H1 (cell line): Measurements from ENCODE around the gene HYAL1. TPM values are rescaled to one million over a fixed set of nuclear protein-coding genes. Genes with fewer than 3 reads are reported as not detected.

ENCODE experiments used
- CTCF ChIA-PET: fragments of 300-600 bp; sonication (Branson Sonifier 250); formaldehyde crosslinking; loops from one replicate; lab custom pipeline; 2021; ENCODE audit not compliant: partially characterized antibody; lab: Charles Lee
- POLR2A ChIA-PET: fragments of 300-600 bp; sonication (Branson Sonifier 250); formaldehyde crosslinking; loops from one replicate; lab custom pipeline; 2021; ENCODE audit warnings: inconsistent platforms; ENCODE audit not compliant: partially characterized antibody; lab: Charles Lee
- DNase-seq, 2 experiments: peaks; one replicate each; pipeline versions ENCODE4 v3.0.0 to v3.0.0-alpha.2; 2010 to 2022; ENCODE audit warnings: low spot score in 2 of 2, low read depth in 1 of 2, mixed read lengths in 1 of 2
- FAIRE-seq: peaks from 2 replicates; lab custom pipeline; 2011; peaks lifted over from hg19 to GRCh38; lab: Jason Lieb, UNC
- H2AFZ ChIP-seq: 2 replicates; pipeline ENCODE4 v1.8.1; 2012; ENCODE audit warnings: low read length, inconsistent platforms
- H2AK5ac ChIP-seq: 2 replicates; pipeline ENCODE4 v1.6.1; 2013; ENCODE audit warnings: low read depth, low read length
- H2BK120ac ChIP-seq: replicated peaks from 2 replicates; pipeline ENCODE3; 2013; ENCODE audit warnings: low read depth, low read length, inconsistent platforms
- H2BK12ac ChIP-seq: 2 replicates; pipeline ENCODE4 v1.6.1; 2013; ENCODE audit warnings: low read depth, low read length
- H2BK15ac ChIP-seq: 2 replicates; pipeline ENCODE4 v1.6.1; 2013; ENCODE audit warnings: low read length
- H2BK20ac ChIP-seq: 2 replicates; pipeline ENCODE4 v1.6.1; 2013; ENCODE audit warnings: low read length
- H2BK5ac ChIP-seq: 2 replicates; pipeline ENCODE4 v1.6.1; 2013; ENCODE audit warnings: low read depth, low read length
- H3K14ac ChIP-seq: 2 replicates; pipeline ENCODE4 v1.6.1; 2013; ENCODE audit warnings: inconsistent platforms; ENCODE audit not compliant: insufficient read length
- H3K18ac ChIP-seq: 2 replicates; pipeline ENCODE4 v1.6.1; 2013; ENCODE audit warnings: low read length; ENCODE audit errors: extremely low read depth
- H3K23ac ChIP-seq: 2 replicates; pipeline ENCODE4 v1.6.1; 2013; ENCODE audit warnings: inconsistent platforms; ENCODE audit not compliant: insufficient read length
- H3K23me2 ChIP-seq: 2 replicates; pipeline ENCODE4 v1.6.1; 2013; ENCODE audit warnings: low read depth, low read length
- H3K27ac ChIP-seq: 2 replicates; pipeline ENCODE4 v1.6.1; 2011; ENCODE audit warnings: low read depth, low read length, inconsistent platforms
- H3K27me3 ChIP-seq, 4 experiments: replicated peaks in 1 of 4; 1 replicate in 1 of 4; 2 replicates in 3 of 4; pipeline versions ENCODE4 v1.6.1 to v1.8.1; 2011 to 2013; ENCODE audit warnings: low read length in 3 of 4, mild to moderate bottlenecking in 3 of 4, inconsistent platforms in 2 of 4, mixed read lengths in 2 of 4, moderate library complexity in 1 of 4; ENCODE audit not compliant: control insufficient read depth in 3 of 4, insufficient read depth in 3 of 4; ENCODE audit errors: extremely low read depth in 1 of 4
- H3K36me3 ChIP-seq, 4 experiments: 2 replicates each; pipeline versions ENCODE4 v1.6.1 to v1.8.1; 2011 to 2013; ENCODE audit warnings: mild to moderate bottlenecking in 4 of 4, low read length in 3 of 4, moderate library complexity in 2 of 4, control low read depth in 1 of 4, inconsistent platforms in 1 of 4; ENCODE audit not compliant: insufficient read depth in 4 of 4, control insufficient read depth in 2 of 4
- H3K4ac ChIP-seq: replicated peaks from 2 replicates; pipeline ENCODE3; 2013; ENCODE audit warnings: low read length, low read depth, mixed read lengths, inconsistent platforms; ENCODE audit not compliant: insufficient read length
- H3K4me1 ChIP-seq, 4 experiments: replicated peaks in 1 of 4; 1 replicate in 1 of 4; 2 replicates in 3 of 4; pipeline versions ENCODE4 v1.6.1 to v1.8.1; 2011 to 2013; ENCODE audit warnings: low read length in 3 of 4, inconsistent platforms in 2 of 4, mixed read lengths in 1 of 4; ENCODE audit not compliant: insufficient read depth in 4 of 4, control insufficient read depth in 3 of 4
- H3K4me2 ChIP-seq, 2 experiments: 2 replicates each; pipeline versions ENCODE4 v1.6.1 to v1.8.1; 2011 to 2013; ENCODE audit warnings: low read depth in 2 of 2, low read length in 2 of 2, control low read depth in 1 of 2, inconsistent platforms in 1 of 2, mild to moderate bottlenecking in 1 of 2; ENCODE audit not compliant: insufficient read depth in 1 of 2
- H3K4me3 ChIP-seq, 4 experiments: fragments of 200-600, 300-600 bp in 1 of 4; sonication (generic), shearing (Covaris generic), sonication (Bioruptor Twin) in 1 of 4; 2 replicates each; pipeline versions ENCODE4 v1.5.1 to v1.8.1; 2011 to 2016; ENCODE audit warnings: low read length in 4 of 4, low read depth in 3 of 4, control low read depth in 2 of 4, inconsistent platforms in 2 of 4, mild to moderate bottlenecking in 2 of 4, mixed read lengths in 1 of 4, moderate library complexity in 1 of 4; ENCODE audit not compliant: insufficient read depth in 2 of 4; ENCODE audit errors: extremely low read depth in 1 of 4
- H3K56ac ChIP-seq: replicated peaks from 2 replicates; pipeline ENCODE3; 2013; ENCODE audit warnings: low read depth, mild to moderate bottlenecking, mixed read lengths, low read length, inconsistent platforms; ENCODE audit not compliant: insufficient read length
- H3K79me1 ChIP-seq: 2 replicates; pipeline ENCODE4 v1.6.1; 2013; ENCODE audit warnings: low read depth, low read length, control low read depth
- H3K79me2 ChIP-seq, 2 experiments: 2 replicates each; pipeline versions ENCODE4 v1.6.1 to v1.8.1; 2012 to 2013; ENCODE audit warnings: low read length in 2 of 2, mild to moderate bottlenecking in 2 of 2, inconsistent platforms in 1 of 2; ENCODE audit not compliant: insufficient read depth in 2 of 2, control insufficient read depth in 1 of 2
- H3K9ac ChIP-seq, 4 experiments: replicated peaks in 1 of 4; 1 replicate in 1 of 4; 2 replicates in 3 of 4; pipeline versions ENCODE4 v1.6.1 to v1.8.1; 2011 to 2013; ENCODE audit warnings: low read depth in 3 of 4, low read length in 3 of 4, control low read depth in 2 of 4, mild to moderate bottlenecking in 2 of 4, moderate library complexity in 2 of 4, inconsistent platforms in 1 of 4; ENCODE audit errors: extremely low read depth in 1 of 4
- H3K9me3 ChIP-seq, 2 experiments: 2 replicates each; pipeline versions ENCODE4 v1.6.1 to v1.8.1; 2012 to 2013; ENCODE audit warnings: mild to moderate bottlenecking in 2 of 2, moderate library complexity in 2 of 2, control low read depth in 1 of 2, inconsistent platforms in 1 of 2, low read depth in 1 of 2, low read length in 1 of 2, mixed read lengths in 1 of 2; ENCODE audit not compliant: insufficient read depth in 2 of 2
- H4K20me1 ChIP-seq, 2 experiments: replicated peaks in 1 of 2; 2 replicates each; pipeline versions ENCODE3 to v1.8.1; 2011 to 2013; ENCODE audit warnings: inconsistent platforms in 2 of 2, low read length in 2 of 2, mild to moderate bottlenecking in 1 of 2; ENCODE audit not compliant: insufficient read depth in 2 of 2, control insufficient read depth in 1 of 2
- H4K5ac ChIP-seq: 2 replicates; pipeline ENCODE4 v1.6.1; 2013; ENCODE audit warnings: low read length, low read depth, mixed read lengths, inconsistent platforms; ENCODE audit not compliant: insufficient read length
- H4K8ac ChIP-seq: 2 replicates; pipeline ENCODE4 v1.8.0; 2013; ENCODE audit warnings: mild to moderate bottlenecking, moderate library complexity, low read length, inconsistent platforms; ENCODE audit not compliant: insufficient read depth; ENCODE audit errors: extremely low read depth
- H4K91ac ChIP-seq: replicated peaks from 2 replicates; pipeline ENCODE3; 2013; ENCODE audit warnings: low read length, mixed read lengths, inconsistent platforms; ENCODE audit not compliant: insufficient read length
- CHD2 ChIP-seq: IDR thresholded peaks from 2 replicates; pipeline ENCODE4 v1.6.1; 2012; ENCODE audit warnings: low read length, improper control_type of control experiment
- GABPA ChIP-seq: IDR thresholded peaks from 2 replicates; pipeline ENCODE4 v1.6.1; 2011; ENCODE audit warnings: mild to moderate bottlenecking, low read length, moderate library complexity, borderline replicate concordance; ENCODE audit not compliant: insufficient read depth
- SRF ChIP-seq: IDR thresholded peaks from 2 replicates; pipeline ENCODE4 v1.6.1; 2011; ENCODE audit warnings: mild to moderate bottlenecking, low read depth, low read length, moderate library complexity
- WGBS, 2 experiments: shearing (Covaris generic) in 1 of 2; methylation state at CpG; one replicate each; pipeline versions ENCODE4 v1.1.6 to v1.1.7; 2013 to 2015; ENCODE audit warnings: low lambda C conversion rate in 2 of 2, mixed read lengths in 2 of 2, inconsistent platforms in 1 of 2, low coverage in 1 of 2, missing lambda C conversion rate in 1 of 2; ENCODE audit not compliant: insufficient replicate concordance in 2 of 2, insufficient coverage in 1 of 2, insufficient read length in 1 of 2; ENCODE audit errors: extremely low coverage in 1 of 2, missing lambda C conversion rate in 1 of 2; 5-methylcytosine and 5-hydroxymethylcytosine counted together
- polyA plus RNA-seq, 7 experiments: library from polyadenylated mRNA; depleted of rRNA in 3 of 7; stranded (reverse) in 5 of 7; unstranded in 2 of 7; fragments of >200 nt in 5 of 7; fragments of 200-250 nt in 2 of 7; gene quantifications; 1 replicate in 5 of 7; 2 replicates in 1 of 7; 4 replicates in 1 of 7; pipeline versions ENCODE4 v1.2.1 to v1.2.3, GENCODE V29; 2011 to 2013; ENCODE audit warnings: missing spikeins in 2 of 7, mixed read lengths in 2 of 7
- total RNA-seq: library from RNA; stranded (reverse); fragmentation: NEBNext Ultra II Directional; extraction: Animal tissue kit (Norgen Biotek cat#: 25700); gene quantifications from 2 replicates; pipeline ENCODE4 v1.2.1, GENCODE V29; 2021
- TF ChIP-seq, protein P1 (sequence below): IDR thresholded peaks from 2 replicates; pipeline ENCODE4 v1.6.1; 2012; ENCODE audit warnings: low read length, inconsistent platforms

HYAL1 gene
- total and polyA plus RNA-seq, 2 of the 8 experiments (the other 6 are each of a cell fraction or from before 2014, with no cell fraction given) = 2.0 to 5.4 TPM

DNA sequence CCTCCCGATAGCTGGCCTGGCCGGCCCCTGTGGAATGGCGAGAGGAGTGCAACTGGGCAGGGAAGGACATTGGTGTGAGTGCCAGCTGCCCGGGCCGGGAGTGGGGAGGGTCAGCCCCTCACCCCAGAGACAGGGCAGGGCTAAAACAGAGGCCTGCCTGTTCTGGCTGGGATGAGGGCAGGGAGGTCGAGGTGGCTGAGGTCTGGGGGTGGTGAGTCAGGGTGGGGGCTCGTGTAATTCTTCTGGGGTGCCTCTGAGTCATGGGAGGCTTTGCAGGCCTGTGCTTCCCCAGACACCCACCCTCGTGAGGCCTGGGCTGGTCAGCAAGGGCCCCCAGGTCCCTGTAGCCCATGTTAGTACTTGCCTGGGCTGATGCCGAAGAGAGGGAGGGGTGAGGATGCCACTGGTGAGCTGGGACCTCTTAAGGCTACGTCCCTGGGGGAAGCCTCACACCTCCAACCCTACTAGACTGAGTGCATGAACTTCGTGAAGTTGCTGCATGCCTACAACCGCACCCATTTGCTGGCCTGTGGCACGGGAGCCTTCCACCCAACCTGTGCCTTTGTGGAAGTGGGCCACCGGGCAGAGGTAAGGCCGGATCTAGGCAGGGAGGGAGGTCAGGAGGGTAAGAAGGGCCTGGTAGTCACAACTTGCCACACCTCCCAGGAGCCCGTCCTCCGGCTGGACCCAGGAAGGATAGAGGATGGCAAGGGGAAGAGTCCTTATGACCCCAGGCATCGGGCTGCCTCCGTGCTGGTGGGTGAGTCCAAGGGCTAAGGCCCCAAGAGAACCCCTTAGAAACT, 32.8 kb downstream of the HYAL1 start:
- no peaks in the 10 kb centered on the region for H3K9me3 ChIP-seq
- DNase-seq (no peak), FAIRE-seq (no peak)
- ChIA-PET POLR2A (interaction anchor here (1.5 to 4.4 kb wide), 3 partner anchors 11 to 24 kb away, joined by 5 to 35 read pairs (median 6); partner anchors contain the start of gene IFRD2), CTCF (interaction anchor here (0.5 to 53.5 kb wide), 8 partner anchors 9 to 1522 kb away, joined by 3 to 2149 read pairs (median 26); partner anchors contain the start of genes GNAI2 and SLC38A3)
- no peak overlapping the region for H4K91ac ChIP-seq
- no peaks in the 10 kb centered on the region for H3K79me2 ChIP-seq
- H3K79me1 ChIP-seq = no peaks in the 10 kb centered on the region
- H4K20me1 ChIP-seq = peaks cover 0 to 1% of the 10 kb centered on the region in 2 experiments
- no peak overlapping the region for H3K23ac ChIP-seq
- H2AK5ac ChIP-seq = no peak overlapping the region; the same call in none of the 2 replicates
- no peak overlapping the region for H2AFZ ChIP-seq
- 86% methylated on average over 19 of the region's 19 CpGs; no CpG with 5 or more reads in 1 of the 2 experiments for WGBS, 2 experiments
- H2BK12ac ChIP-seq = 0 out of 2 replicates have a peak overlapping the region, but pooled peaks have one; percentile 55
- H3K56ac ChIP-seq = no peak overlapping the region
- H2BK20ac ChIP-seq = 0 out of 2 replicates have a peak overlapping the region, but pooled peaks have one; percentile 61
- no peak overlapping the region for H4K5ac ChIP-seq
- no peak overlapping the region; the same call in 1 of the 2 replicates for H4K8ac ChIP-seq
- H2BK15ac ChIP-seq = peak overlapping the region; percentile 40; the same call in 1 of the 2 replicates
- peaks cover 0 to 42% (median 33%) of the 10 kb centered on the region in 4 experiments; a peak in 6 of 7 replicates for H3K4me1 ChIP-seq
- H3K9ac ChIP-seq = no peak overlapping the region
- H3K36me3 ChIP-seq = no peaks in the 10 kb centered on the region
- no peak overlapping the region for H3K27ac ChIP-seq
- no peak overlapping the region for H3K4me3 ChIP-seq
- H2BK120ac ChIP-seq = no peak overlapping the region
- peak overlapping the region; percentile 6 for H3K4ac ChIP-seq
- H3K23me2 ChIP-seq = peaks cover 4% of the 10 kb centered on the region; the same call in 1 of the 2 replicates
- H2BK5ac ChIP-seq = peak overlapping the region; percentile 39; the same call in 1 of the 2 replicates
- H3K27me3 ChIP-seq = peaks cover 18 to 31% (median 26%) of the 10 kb centered on the region in 4 experiments
- H3K4me2 ChIP-seq = no peak overlapping the region
- no peak overlapping the region for H3K18ac ChIP-seq
- H3K14ac ChIP-seq = no peak overlapping the region
- TF ChIP-seq GABPA = no peak
- no peak for TF ChIP-seq SRF
- no peak for TF ChIP-seq CHD2
- TF ChIP-seq, protein P1, sequence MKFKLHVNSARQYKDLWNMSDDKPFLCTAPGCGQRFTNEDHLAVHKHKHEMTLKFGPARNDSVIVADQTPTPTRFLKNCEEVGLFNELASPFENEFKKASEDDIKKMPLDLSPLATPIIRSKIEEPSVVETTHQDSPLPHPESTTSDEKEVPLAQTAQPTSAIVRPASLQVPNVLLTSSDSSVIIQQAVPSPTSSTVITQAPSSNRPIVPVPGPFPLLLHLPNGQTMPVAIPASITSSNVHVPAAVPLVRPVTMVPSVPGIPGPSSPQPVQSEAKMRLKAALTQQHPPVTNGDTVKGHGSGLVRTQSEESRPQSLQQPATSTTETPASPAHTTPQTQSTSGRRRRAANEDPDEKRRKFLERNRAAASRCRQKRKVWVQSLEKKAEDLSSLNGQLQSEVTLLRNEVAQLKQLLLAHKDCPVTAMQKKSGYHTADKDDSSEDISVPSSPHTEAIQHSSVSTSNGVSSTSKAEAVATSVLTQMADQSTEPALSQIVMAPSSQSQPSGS = no peak
